IMR-90 (cell line): ENCODE data around the gene CERK.

Source experiments
- BHLHE40 ChIP-seq: fragments of 150-350 bp; IDR thresholded peaks from 2 replicates; pipeline ENCODE4 v1.6.1; 2016; ENCODE audit warnings: mild to moderate bottlenecking, low read depth, low read length
- CHD1 ChIP-seq: IDR thresholded peaks from 2 replicates; pipeline ENCODE4 v1.6.1; 2012; ENCODE audit warnings: low read depth, low read length, improper control_type of control experiment
- MAFK ChIP-seq: IDR thresholded peaks from 2 replicates; pipeline ENCODE4 v1.6.1; 2012; ENCODE audit warnings: low read depth, low read length, improper control_type of control experiment
- MXI1 ChIP-seq: IDR thresholded peaks from 2 replicates; pipeline ENCODE4 v1.6.1; 2012; ENCODE audit warnings: low read depth, mild to moderate bottlenecking, low read length, moderate library complexity, borderline replicate concordance
- POLR2A ChIP-seq: IDR thresholded peaks from 2 replicates; pipeline ENCODE4 v1.6.1; 2012; ENCODE audit warnings: mild to moderate bottlenecking, low read depth, low read length
- RAD21 ChIP-seq: IDR thresholded peaks from 2 replicates; pipeline ENCODE4 v1.6.1; 2012; ENCODE audit warnings: low read length, improper control_type of control experiment
- SMC3 ChIP-seq: fragments of 150-350 bp; IDR thresholded peaks from 2 replicates; pipeline ENCODE4 v1.6.1; 2016; ENCODE audit warnings: low read depth, mild to moderate bottlenecking, antibody characterized with exemption, low read length, moderate library complexity
- TF ChIP-seq, protein P1 (sequence below): fragments of 150-350 bp; IDR thresholded peaks from 2 replicates; pipeline ENCODE4 v1.6.1; 2017; ENCODE audit warnings: mild to moderate bottlenecking, antibody characterized with exemption, low read length, low read depth
- TF ChIP-seq, protein P2 (sequence below): conservative IDR thresholded peaks from 2 replicates; pipeline ENCODE4 v1.5.1; 2012; ENCODE audit warnings: mild to moderate bottlenecking, low read depth, low read length, improper control_type of control experiment

DNA sequence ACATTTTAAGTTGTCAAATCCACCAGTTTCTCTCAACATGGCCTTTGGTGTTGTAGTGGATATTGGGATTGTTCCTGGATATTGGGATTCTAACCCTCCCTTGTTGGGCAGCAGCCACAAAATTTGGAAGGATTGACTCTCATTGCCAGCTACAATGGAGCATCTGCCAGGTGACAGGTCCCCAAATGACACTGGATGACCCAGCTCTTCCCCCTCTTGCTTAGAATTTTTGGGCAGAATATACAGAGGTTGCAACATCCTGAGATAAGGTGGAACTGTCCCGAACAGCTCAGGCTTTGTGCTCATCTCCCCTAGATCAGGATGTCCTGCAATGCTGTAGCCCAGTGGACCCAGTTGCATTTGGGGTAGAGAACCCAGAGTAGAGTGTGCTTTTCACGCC is 19.1 kb upstream of the CERK start:
- TF ChIP-seq, protein P1, sequence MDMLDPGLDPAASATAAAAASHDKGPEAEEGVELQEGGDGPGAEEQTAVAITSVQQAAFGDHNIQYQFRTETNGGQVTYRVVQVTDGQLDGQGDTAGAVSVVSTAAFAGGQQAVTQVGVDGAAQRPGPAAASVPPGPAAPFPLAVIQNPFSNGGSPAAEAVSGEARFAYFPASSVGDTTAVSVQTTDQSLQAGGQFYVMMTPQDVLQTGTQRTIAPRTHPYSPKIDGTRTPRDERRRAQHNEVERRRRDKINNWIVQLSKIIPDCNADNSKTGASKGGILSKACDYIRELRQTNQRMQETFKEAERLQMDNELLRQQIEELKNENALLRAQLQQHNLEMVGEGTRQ: no peak
- TF ChIP-seq, protein P2, sequence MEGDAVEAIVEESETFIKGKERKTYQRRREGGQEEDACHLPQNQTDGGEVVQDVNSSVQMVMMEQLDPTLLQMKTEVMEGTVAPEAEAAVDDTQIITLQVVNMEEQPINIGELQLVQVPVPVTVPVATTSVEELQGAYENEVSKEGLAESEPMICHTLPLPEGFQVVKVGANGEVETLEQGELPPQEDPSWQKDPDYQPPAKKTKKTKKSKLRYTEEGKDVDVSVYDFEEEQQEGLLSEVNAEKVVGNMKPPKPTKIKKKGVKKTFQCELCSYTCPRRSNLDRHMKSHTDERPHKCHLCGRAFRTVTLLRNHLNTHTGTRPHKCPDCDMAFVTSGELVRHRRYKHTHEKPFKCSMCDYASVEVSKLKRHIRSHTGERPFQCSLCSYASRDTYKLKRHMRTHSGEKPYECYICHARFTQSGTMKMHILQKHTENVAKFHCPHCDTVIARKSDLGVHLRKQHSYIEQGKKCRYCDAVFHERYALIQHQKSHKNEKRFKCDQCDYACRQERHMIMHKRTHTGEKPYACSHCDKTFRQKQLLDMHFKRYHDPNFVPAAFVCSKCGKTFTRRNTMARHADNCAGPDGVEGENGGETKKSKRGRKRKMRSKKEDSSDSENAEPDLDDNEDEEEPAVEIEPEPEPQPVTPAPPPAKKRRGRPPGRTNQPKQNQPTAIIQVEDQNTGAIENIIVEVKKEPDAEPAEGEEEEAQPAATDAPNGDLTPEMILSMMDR: no peak
- TF ChIP-seq MXI1: no peak
- TF ChIP-seq POLR2A: no peak
- TF ChIP-seq CHD1: no peak
- TF ChIP-seq MAFK: no peak
- no peak for TF ChIP-seq SMC3
- TF ChIP-seq RAD21: no peak
- TF ChIP-seq BHLHE40: no peak
